COLO668 (cell line): ENCODE data around the gene MBD4.
"Not testable (repeated sequence)": the region's sequence is repeated elsewhere in the genome, so short reads cannot be mapped to it uniquely, and the experiment has no call there.

Experiments used
- DNase-seq: peaks from one replicate; lab custom pipeline; 2025; ENCODE audit not compliant: unreplicated experiment; lab: John Stamatoyannopoulos, UW

MBD4 gene

DNA sequence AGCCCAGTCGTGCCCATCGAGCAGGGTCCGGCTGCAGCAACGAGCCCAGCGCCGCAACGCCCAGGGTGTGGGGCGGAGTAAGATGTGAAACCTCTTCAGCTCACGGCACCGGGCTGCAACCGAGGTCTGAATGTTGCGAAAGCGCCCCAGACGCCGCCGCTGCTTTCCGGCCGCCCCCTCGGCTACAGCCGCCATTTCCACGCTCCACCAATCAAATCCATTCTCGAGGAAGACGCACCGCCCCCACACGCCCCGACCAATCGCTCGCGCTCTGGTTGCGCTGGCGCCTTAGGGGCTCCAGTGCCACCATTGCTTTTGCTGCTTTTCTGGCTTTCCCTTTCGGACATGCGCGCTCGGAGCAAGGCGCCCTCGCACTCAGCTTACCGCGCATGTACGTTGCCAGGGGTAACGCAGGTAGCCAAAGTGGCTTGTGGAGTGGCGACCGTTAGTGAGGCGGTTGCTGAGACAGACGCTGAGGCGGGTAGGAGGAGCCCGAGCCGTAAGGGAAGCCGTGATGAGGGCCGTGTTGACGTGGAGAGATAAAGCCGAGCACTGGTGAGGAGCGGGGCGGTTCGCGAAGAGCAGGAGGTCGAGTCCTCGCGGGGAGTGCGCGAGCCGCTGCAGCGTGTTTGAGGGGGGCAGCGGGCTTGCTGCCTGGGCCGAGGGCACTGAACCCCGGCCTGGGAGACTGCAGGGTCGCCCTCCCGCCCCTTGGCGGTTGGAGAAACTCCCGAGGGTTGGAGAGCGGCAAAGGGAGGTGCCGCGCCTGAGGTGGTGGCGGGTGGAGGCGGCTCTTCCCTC is at the start of gene MBD4, which contains the start of gene IFT122:
TSS of gene MBD4 (minus strand) at position 132 of the 801 bp plus-strand sequence. CDS start at position 17, 115 bp downstream.
TSS of gene IFT122 (plus strand) at position 408 of the 801 bp plus-strand sequence. CDS start at position 515, 107 bp downstream.
- DNase-seq: peak; percentile 96

DNA sequence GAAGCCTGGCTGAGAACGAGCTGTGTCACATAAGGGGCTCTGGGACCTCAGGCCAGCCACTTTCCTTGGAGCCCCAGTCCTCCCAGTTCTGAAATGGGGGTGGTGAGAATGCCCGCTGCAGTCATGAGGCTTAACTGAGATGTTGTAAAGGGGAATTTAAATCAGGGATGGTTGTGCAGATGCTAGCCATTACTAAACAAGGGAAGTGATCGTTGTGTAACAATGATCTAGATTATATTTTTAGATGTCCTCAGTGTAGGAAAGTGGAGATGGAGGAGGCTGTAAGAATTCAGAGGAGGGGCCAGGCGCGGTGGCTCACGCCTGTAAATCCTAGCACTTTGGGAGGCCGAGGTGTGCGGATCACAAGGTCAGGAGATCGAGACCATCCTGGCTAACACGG is 49.5 kb upstream of the MBD4 start:
- DNase-seq: not testable (repeated sequence)

DNA sequence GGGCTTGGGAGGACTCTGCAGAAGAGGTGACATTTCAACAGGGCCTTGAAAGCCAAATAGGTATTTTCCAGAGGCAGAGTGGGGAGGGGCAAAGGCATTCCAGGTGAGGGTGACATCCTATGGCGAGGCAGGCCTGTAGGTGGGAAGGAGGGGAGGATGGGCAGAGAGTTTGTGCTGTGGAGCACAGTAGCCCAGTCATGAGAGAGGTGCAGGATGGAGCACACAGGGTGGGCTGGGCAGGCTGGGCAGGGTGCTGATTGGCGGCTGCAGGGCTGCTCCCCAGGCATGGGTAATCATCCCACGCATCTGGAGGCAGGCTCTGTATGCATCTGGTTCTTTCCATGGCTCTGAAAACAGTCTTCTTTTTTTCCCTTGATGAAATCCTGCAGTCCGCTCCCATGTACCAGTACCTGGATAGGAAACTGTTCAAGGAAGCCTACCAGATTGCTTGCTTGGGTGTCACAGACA is 48.2 kb upstream of the MBD4 start:
- not testable (repeated sequence) for DNase-seq

DNA sequence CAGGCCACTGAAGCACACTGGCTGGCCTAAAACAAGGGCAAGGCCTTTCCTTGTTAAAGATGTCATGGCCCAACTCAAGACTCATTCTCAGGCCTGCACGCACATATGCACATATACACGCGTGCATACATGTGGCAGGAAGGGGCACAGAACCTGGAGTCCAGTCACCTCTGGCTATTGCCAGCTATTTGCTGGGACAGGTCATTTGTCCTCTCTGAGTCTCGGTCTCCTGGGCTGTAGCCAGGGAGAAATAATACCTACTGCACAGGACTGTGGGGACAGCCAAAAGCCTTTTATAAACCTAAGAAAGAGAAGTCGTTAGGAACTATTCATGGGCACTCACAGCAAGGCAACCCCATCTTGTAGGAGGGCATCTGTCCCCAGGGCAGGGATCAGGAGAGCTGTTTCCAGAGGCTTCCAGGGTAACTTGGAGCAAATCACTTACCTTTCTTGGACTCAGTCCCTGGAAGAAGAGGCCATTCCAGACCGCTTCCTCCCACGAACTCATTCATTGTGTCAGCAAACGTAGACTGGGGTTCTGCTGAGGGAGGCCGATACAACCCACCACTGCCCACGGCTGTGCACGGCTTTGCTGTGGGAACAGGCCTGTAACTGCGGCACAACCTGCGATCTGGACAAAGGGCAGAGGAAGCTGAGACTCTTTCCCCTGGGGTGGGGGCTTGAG is 47.6 kb upstream of the MBD4 start:
- DNase-seq: no peak

DNA sequence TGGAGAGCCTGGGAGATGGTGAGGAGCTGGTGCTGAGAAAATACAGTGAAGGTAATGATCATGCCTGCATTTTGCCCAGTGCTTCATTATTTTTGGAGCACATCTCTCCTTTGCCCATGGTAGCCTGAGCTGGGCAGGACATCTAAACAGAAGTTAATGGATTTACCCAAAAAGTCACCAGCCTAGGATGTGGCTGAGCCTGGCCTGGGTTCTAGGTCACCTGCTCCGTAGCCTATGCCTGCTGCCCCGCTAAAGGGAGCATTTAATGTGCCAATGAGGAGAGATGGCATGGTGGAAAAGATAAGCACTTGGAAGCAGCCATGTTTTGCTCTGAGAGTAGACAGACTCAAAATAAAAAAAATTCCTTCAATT is 46.9 kb upstream of the MBD4 start:
- no peak for DNase-seq

DNA sequence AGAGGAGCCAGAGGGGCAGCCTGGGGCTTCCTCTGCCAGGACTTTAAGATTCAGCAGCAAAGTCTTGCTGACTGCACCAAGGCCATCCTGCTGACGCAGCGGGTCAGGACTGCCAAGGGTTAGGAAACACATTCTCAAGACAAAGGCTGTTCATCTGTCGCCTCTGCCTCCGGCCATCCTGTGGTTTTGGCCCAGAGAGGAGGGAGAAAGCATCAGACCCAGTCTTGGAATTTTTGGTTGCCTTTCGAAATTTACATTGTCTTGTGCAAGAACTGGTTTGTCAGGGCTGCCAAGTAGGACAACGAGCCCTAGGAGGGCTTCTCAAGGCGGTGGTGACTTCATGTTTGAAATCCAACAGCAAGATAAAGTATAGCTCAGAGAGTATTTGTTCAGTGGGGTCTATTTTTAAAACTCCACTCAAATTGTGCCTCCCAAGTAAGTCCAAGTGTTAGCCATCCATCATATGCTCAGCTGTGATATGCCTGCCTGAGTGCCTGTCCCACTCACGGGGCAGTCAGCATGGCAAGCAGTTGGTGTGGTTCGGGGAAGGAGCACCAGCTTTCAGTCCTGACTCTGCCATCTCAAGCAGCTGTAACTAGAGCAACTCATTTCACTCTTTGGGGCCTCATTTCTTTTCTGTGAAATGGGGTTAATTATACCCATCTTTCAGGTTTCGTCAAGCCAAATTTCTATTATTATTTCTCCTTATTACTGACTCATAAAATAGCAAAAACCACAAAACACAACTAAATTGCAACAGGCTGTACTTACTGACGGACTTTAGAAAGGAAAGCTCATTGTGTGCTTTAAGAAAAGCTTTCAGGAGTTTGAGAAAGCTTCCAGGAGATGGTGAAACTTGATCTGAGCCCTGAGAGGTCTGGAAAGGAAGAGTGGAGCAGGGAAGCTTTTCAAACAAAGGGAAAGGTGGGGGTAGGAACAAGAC is 46.2 kb upstream of the MBD4 start:
- no peak for DNase-seq

DNA sequence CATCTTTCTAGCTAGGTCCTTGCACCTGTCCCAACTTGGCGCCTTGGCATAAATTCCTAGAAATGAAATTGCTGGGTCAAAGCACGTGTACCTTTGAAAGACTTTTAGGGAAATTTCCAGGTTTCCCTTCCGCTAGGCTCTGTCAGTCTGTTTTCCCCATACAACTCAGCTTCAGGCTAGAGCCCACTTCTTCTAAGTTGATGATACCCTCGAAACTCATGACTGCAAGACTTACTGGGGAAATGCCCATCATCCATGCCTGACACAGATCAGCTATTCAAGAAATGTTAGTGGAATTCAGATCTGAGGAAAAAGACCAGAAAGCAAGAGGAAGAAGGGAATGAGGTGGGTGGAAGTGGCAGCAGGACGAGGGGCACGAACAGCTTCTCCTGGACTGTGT is 45.4 kb upstream of the MBD4 start:
- not testable (repeated sequence) for DNase-seq

DNA sequence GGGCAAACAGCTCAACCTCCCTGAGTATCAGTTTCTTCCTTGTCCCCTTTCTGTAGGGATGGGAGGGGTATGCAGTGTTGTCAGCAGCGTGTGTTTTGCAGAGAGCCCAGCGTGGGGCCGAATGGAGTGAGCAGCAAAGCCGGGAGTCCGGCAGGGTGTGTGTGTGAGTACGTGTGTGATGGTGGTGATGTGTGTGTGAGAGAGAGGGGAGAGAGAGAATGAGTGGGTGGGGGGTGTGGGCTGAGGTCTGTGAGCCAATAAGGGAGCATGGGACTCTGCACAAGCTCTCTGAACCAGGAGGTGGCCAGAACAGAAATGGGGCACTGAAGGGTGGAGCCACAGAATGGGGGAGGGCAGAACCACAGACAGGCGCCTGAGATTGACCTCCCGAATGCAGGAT is 44.1 kb upstream of the MBD4 start:
- DNase-seq: no peak

DNA sequence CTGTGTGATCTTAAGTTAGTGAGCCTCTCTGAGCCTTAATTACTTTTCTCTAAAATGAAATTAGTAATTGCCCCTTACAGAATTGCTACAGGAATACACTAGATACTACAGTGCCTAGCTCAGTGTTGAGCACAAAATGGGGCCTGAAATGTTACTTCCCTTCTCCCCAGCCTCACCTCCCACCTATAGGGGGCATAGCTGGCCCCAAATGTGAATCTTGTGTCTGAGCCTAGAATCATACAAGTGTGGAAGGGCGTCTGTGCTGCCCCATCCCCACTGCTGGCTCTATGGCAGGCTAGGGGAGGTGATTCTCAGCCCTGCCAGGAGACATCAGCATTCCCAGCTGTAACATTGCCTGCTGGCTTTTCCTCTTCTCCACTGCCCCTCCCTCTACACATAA is 43.0 kb upstream of the MBD4 start:
- no peak for DNase-seq

DNA sequence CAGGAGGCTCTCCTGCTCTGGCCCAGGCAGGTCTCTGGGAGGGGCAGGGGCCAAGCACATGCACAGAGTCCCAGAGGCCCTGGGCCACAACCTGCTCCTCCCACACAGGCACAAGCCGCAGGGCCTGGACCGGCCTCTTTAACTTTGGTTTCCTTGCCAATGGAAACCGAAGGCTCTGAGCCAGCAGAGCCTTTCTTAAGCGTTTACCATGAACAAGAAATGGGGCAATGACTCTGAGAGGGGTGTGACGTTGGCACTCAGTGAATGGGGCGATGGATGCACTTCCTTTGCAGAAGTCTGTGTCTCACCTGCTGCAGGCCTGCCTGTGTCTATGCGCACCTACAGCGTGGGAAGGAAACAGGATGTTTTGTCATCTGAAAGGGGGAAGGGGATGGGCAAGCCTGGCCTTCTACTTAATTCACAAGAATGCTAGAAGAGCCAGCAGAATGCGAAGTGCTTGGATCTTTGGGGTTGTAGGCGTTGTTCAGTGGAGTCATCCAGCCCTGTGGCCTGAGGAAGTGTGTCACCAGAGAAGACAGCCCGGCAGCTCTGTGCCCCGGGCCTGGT is 42.1 kb upstream of the MBD4 start:
- no peak for DNase-seq

DNA sequence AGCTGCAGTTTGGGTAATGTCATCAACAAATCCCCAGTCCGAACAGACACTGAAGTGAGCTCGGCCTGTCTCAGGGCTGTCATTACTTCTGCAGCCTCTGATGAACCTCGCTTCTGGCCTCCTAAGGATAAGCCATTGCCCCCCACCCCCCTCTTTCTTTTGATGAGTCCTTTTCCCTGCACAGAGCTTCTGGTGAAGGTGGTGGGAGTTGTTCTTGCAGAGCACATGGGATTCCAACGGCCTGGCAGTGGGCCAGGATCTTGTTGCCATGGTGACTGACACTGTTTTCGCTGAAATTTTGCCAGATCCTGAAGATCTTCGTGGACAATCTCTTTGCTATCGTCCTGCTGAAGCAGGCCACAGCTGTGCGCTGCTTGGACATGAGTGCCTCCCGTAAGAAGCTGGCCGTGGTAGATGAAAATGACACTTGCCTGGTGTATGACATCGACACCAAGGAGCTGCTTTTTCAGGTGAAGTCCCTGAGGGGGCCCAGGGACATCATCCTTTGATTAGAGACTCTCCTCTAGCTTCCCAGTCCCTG is 41.5 kb upstream of the MBD4 start:
- DNase-seq: not testable (repeated sequence)

DNA sequence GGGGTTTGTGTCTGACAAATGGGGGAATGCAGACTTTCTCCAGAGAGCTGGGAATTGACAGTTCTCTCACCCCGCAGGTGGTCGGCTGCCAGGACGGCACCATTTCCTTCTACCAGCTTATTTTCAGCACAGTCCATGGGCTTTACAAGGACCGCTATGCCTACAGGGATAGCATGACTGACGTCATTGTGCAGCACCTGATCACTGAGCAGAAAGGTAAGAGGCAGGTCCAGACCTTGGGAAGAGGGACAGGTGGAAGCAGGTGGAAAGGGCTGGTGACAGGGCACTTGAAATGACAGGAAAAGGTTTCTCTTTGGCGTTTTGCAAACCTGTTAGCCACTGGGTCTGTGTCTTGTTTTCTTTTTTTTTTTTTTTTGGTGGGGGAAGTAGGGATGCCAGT is 36.8 kb upstream of the MBD4 start:
- no peak for DNase-seq

DNA sequence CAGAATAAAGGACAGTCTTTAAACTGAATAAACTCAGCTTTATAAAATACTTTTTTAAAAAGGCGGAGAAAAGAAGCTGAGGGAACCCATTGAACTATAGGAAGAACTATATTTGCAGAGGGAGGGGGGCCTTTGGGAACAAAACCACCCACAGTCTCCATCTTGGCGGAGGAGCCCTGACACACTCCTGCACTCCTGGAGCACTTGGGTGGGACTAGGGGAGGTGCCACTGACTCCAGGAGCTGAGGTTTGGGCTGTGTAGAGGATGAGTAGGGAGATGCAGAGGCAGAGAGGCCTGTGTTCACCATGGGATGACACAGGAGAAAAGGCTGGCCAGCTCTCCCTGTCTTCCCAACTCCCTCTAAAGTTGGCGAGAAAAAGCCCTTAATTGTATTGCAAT is 36.1 kb upstream of the MBD4 start:
- no peak for DNase-seq

DNA sequence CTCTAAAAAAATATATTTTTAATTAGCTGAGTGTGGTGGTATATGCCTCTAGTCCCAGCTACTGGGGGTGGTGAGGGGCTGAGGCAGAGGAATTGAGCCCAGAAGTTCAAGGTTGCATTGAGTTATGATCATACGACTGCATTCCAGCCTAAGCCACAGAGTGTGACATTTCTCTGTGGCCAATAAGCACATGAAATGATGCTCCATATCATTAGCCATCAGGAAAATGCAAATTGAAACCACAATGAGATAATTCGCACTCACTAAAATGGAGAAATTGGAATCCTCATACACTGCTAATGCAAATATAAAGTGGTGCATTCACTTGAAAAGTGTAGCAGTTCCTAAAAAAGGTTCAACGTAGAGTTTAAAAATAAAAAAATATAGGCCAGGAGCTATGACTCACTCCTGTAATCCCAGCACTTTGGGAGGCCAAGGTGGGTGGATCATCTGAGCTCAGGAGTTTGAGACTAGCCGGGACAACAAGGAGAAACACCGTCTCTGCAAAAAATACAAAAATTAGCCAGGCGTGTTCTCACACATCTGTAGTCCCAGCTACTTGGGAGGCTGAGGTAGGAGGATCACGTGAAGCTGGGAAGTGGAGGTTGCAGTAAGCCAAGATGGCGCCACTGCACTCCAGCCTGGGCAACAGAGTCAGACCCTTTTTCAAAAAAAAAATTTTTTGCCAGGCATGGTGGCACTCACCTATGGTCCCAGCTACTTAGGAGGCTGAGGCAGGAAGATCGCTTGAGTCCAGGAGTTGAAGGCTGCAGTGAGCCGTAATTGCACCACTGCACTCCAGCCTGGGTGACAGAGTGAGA is 35.4 kb upstream of the MBD4 start:
- no peak for DNase-seq

DNA sequence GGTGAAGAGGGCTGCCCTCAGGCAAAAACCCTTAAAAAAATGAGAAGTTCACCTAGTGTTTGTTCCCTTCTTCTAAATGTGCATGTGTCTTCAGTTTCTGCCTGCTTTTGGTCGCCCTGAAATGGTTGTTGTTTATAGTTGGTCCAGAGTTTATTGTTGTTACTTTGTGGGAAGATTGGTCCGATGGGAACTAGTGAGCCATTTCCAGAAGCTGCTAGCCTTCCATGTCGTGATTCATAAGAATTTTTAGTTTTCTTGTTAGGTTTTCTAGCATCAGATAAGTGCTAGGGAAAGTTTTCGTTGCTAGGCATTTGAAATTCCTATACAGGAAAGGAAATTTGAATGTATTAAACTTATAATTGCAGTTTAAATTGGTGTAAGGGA is 34.0 kb upstream of the MBD4 start:
- no peak for DNase-seq

DNA sequence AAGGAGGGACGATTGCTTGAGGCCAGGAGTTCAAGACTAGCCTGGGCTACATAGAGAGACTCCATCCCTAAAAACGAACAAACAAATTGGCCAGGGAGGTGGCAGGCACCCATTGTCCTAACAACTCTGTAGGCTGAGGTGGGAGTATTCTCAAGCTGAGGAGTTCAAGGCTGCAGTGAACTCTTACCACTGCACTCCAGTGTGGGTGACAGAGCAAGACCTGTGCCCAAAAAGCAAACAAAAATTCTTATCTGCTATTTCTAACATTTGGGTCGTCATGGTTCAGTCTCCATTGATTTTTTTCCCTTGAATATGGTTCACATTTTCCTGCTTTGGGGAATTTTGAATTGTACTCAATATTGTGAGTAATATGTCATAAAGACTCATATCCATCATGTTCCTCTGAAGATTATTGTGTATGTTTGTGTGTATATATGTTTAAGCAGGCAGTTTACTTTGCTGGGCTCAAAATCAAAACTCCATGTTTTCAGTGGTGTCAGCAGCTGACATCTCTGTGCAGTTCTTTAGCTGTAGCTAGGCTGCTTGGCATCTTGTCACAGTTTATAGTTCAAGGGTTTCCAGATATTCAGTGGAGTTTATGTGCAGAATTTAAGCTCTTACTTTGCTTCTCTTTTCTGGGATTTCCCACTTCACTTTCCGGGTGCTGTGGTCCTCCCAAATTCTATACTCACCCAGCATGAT is 33.5 kb upstream of the MBD4 start:
- no peak for DNase-seq

DNA sequence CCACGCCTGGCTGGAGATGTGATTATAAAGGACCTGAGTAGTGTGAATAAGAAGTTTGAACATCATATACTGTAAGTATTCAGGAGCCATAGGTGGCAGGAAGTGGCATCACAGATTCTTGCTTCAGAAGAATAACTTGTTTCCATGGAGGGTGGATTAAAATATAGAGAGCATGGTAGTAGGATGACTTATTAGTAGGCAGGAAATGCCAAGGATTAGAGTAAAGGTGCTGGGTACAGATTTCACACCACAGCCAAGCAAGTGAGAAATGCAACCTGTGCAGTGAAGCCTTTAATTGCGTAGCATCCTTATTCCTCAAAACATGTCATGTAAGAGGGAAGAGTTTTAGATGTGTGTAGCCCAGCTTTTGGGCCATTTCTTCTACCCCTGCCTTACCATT is 31.1 kb upstream of the MBD4 start:
- no peak for DNase-seq

DNA sequence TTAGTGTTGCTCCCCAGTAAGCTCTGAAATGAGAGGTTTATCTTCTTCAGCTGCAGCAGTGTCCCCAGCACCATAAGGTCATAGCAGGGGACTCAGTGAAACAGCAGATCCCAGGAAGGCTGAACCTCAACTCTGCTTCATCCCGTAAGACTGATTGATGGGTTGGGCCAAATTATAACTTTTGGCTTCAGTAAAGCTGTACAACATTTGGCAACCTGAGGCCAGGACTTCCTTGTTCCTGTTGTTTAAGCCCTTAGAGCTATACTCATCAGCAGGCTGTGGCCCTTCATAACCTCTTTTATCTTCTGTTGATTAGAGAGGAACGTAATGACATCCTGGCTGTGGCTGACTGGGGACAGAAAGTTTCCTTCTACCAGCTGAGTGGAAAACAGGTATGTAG is 29.3 kb upstream of the MBD4 start:
- DNase-seq: no peak

DNA sequence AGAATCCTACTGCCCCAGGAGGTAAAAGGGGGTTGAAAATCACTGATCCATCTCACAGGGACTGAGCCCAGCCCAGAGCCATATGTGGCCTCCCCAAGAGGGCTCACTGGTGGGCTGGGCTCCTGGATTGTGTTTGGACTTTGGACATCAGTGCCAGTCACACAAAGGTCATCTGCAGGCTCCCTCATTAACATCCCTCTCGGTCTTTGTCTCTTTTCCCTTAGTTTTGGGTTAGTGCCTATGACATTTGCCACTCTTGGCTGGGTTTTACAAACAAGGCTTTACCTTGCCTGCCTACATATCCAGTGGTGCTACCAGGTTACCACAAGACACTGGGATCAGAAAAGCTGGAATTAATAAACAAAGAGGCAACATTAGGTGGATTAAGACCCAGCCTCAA is 28.2 kb upstream of the MBD4 start:
- DNase-seq: no peak
